OCI-LY7 (cell line): ENCODE measurements around the gene APPBP2. TPM values are rescaled to one million over a fixed set of nuclear protein-coding genes. Genes with fewer than 3 reads are reported as not detected.

ENCODE experiments used
- Bru-seq: library from RNA; stranded (reverse); fragments of 400-500 nt; gene quantifications from one replicate; lab custom pipeline; 2021; lab: Mats Ljungman, UMichigan
- BruChase-seq, 2 experiments: library from RNA; stranded (reverse); fragments of 400-500 nt; gene quantifications; one replicate each; lab custom pipeline; 2021; lab: Mats Ljungman, UMichigan
- BruUV-seq: library from RNA; stranded (reverse); fragments of 400-500 nt; replicated peaks from 2 replicates; lab custom pipeline; 2021; lab: Mats Ljungman, UMichigan
- CTCF ChIA-PET: fragments of 300-600 bp; sonication (Branson Sonifier 250); formaldehyde crosslinking; loops from one replicate; lab custom pipeline; 2022; ENCODE audit warnings: antibody characterized with exemption; ENCODE audit not compliant: unreplicated experiment; lab: Charles Lee
- POLR2A ChIA-PET: fragments of 300-600 bp; sonication (Branson Sonifier 250); formaldehyde crosslinking; loops from one replicate; lab custom pipeline; 2022; ENCODE audit warnings: antibody characterized with exemption; lab: Charles Lee
- DNase-seq: peaks from one replicate; pipeline ENCODE4 v3.0.0-alpha.2; 2015; ENCODE audit warnings: low spot score
- H2AFZ ChIP-seq: fragments of 200-600 bp; sonication (generic), shearing (Covaris generic); 2 replicates; pipeline ENCODE4 v1.6.1; 2014; ENCODE audit warnings: mild to moderate bottlenecking, antibody characterized with exemption, low read length, moderate library complexity
- H3K27ac ChIP-seq: fragments of 200-600 bp; sonication (generic); 2 replicates; pipeline ENCODE4 v1.5.1; 2014; ENCODE audit warnings: mixed run types, low read depth, mild to moderate bottlenecking, moderate library complexity, low read length, inconsistent platforms; ENCODE audit not compliant: poor library complexity, severe bottlenecking
- H3K36me3 ChIP-seq: fragments of 200-600 bp; sonication (generic); 2 replicates; pipeline ENCODE4 v1.6.1; 2014; ENCODE audit warnings: mild to moderate bottlenecking, antibody characterized with exemption, low read length, moderate library complexity, mixed read lengths; ENCODE audit not compliant: insufficient read depth
- H3K4me1 ChIP-seq: fragments of 200-600 bp; sonication (generic); 2 replicates; pipeline ENCODE4 v1.5.1; 2014; ENCODE audit warnings: mild to moderate bottlenecking, low read length; ENCODE audit not compliant: insufficient read depth, poor library complexity, severe bottlenecking
- H3K4me2 ChIP-seq: fragments of 200-600 bp; sonication (generic); 2 replicates; pipeline ENCODE4 v1.6.1; 2014; ENCODE audit warnings: mild to moderate bottlenecking, low read length
- H3K4me3 ChIP-seq: fragments of 200-600 bp; sonication (generic); 2 replicates; pipeline ENCODE4 v1.5.1; 2014; ENCODE audit warnings: mild to moderate bottlenecking, low read depth, low read length; ENCODE audit not compliant: poor library complexity, severe bottlenecking
- H3K79me2 ChIP-seq: fragments of 200-600 bp; sonication (generic); 2 replicates; pipeline ENCODE4 v1.6.1; 2016; ENCODE audit warnings: low read depth, mild to moderate bottlenecking, low read length, moderate library complexity, mixed read lengths; ENCODE audit not compliant: insufficient read depth
- H3K9me2 ChIP-seq: fragments of 200-600 bp; sonication (generic); 2 replicates; pipeline ENCODE4 v1.6.1; 2016; ENCODE audit warnings: mild to moderate bottlenecking, low read length, mixed read lengths; ENCODE audit not compliant: insufficient read depth
- H3K9me3 ChIP-seq: fragments of 200-600 bp; sonication (generic); 2 replicates; pipeline ENCODE4 v1.6.1; 2014; ENCODE audit warnings: mild to moderate bottlenecking, mixed run types, low read length, mixed read lengths
- H4K20me1 ChIP-seq: fragments of 200-600 bp; sonication (generic); 2 replicates; pipeline ENCODE4 v1.6.1; 2014; ENCODE audit warnings: mild to moderate bottlenecking, antibody characterized with exemption, low read length, moderate library complexity, mixed read lengths; ENCODE audit not compliant: insufficient read depth
- CTCF ChIP-seq: fragments of 200-600 bp; sonication (generic); conservative IDR thresholded peaks from 2 replicates; pipeline ENCODE4 v1.5.1; 2014; ENCODE audit warnings: mild to moderate bottlenecking, antibody characterized with exemption, low read length, moderate library complexity, mixed read lengths
- EZH2phosphoT487 ChIP-seq: fragments of 200-600 bp; sonication (generic); IDR thresholded peaks from 2 replicates; pipeline ENCODE4 v1.6.1; 2018; ENCODE audit warnings: low read depth, borderline replicate concordance, mild to moderate bottlenecking, mixed run types, antibody characterized with exemption, low read length, moderate library complexity, mixed read lengths
- intact Hi-C: fragments of 100-400 bp; cut with micrococcal nuclease; formaldehyde crosslinking; loops from one replicate; pipeline ENCODE4 v1.10.0; 2022; ENCODE audit not compliant: unreplicated experiment
- long read RNA-seq: library from polyadenylated mRNA; stranded (forward); transcript quantifications from one replicate; pipeline ENCODE4 v2.0.0, GENCODE V29; 2022
- total RNA-seq, 2 experiments: library from RNA; depleted of rRNA in 1 of 2; stranded (reverse); fragments of >200 nt in 1 of 2; shearing (Covaris generic) in 1 of 2; gene quantifications; 2 replicates each; pipeline ENCODE4 v1.2.3, GENCODE V29; 2014 to 2022

Gene APPBP2
- total RNA-seq (2014; rRNA removed; shearing (Covaris generic)) (8.1 and 11.8 TPM in 2 replicates), total RNA-seq (2022) (23.2 and 28.1 TPM in 2 replicates), Bru-seq, nascent RNA (percentile 69 among the genes with signal in this experiment), BruChase-seq, experiment 1, labeled RNA remaining after a 6-hour chase (percentile 62 among the genes with signal in this experiment), BruChase-seq, experiment 2, labeled RNA remaining after a 2-hour chase (percentile 68 among the genes with signal in this experiment)
- long read RNA-seq, full-length matches to known transcripts: 16 of 25 reads
- long read RNA-seq, partial matches to known transcripts: 4 of 25 reads
- long read RNA-seq, other reads (novel, unspliced or antisense): 5 of 25 reads

GRCh38 chr17:60525685-60526514, at the start of gene APPBP2:
Gene APPBP2 (minus strand): TSS chr17:60526242. CDS start chr17:60525931, 311 bp downstream.
- no TSS peak for BruUV-seq
- H3K4me3 ChIP-seq: peak within 1 kb of the TSS; percentile 93
- POLR2A ChIA-PET: interaction anchor here (0.6 to 1.5 kb wide), 2 partner anchors 29 to 1956 kb away, joined by 3 to 4 read pairs; no protein-coding TSS in a partner anchor
- peaks cover 15% of the 10 kb centered on the region; the same call in 1 of the 2 replicates for H4K20me1 ChIP-seq
- TF ChIP-seq EZH2phosphoT487: no peak
- TF ChIP-seq CTCF: no peak
- H3K27ac ChIP-seq: peak within 1 kb of the TSS; percentile 69
- 0 out of 2 replicates have a peak, but pooled peaks cover 6% of the 10 kb centered on the region for H3K9me3 ChIP-seq
- peak; percentile 78 for DNase-seq
- H2AFZ ChIP-seq: peak within 1 kb of the TSS; percentile 96
- H3K4me2 ChIP-seq: peak within 1 kb of the TSS; percentile 97
- peaks cover 15% of the 10 kb centered on the region for H3K4me1 ChIP-seq
- peaks cover 61% of the 10 kb centered on the region for H3K79me2 ChIP-seq
- no peaks in the 10 kb centered on the region for H3K9me2 ChIP-seq
- intact Hi-C loops: no loop called here
- CTCF ChIA-PET: no interaction called here
- H3K36me3 ChIP-seq: peaks cover 25% of the 10 kb centered on the region

GRCh38 chr17:60573236-60574051, 47.4 kb upstream of the APPBP2 start:
- CTCF ChIA-PET: no interaction called here

More at GRCh38 chr17:60573236-60574051, 47.4 kb upstream of the APPBP2 start:
- no peaks in the 10 kb centered on the region for H3K9me2 ChIP-seq
- no peak overlapping the region for H3K4me3 ChIP-seq
- H4K20me1 ChIP-seq: no peaks in the 10 kb centered on the region
- H3K27ac ChIP-seq: no peak overlapping the region
- H3K36me3 ChIP-seq: no peaks in the 10 kb centered on the region
- BruUV-seq: no TSS peak
- no peak for TF ChIP-seq EZH2phosphoT487
- TF ChIP-seq CTCF: no peak
- no peaks in the 10 kb centered on the region for H3K79me2 ChIP-seq
- DNase-seq: no peak
- POLR2A ChIA-PET: interaction anchor here (0.6 to 0.8 kb wide), 2 partner anchors 18 to 171 kb away, joined by 3 read pairs; no protein-coding TSS in a partner anchor
- intact Hi-C loops: loop anchor here (10.0 kb wide), 1 partner anchor 61 kb away; no protein-coding TSS in a partner anchor
- no peaks in the 10 kb centered on the region for H3K4me1 ChIP-seq
- H2AFZ ChIP-seq: no peak overlapping the region
- H3K9me3 ChIP-seq: no peaks in the 10 kb centered on the region
- no peak overlapping the region for H3K4me2 ChIP-seq
